Neutrophil (primary cell): Measurements from ENCODE around the gene KMT2D.
A peak's percentile ranks its signal among the peaks of the same experiment; 100 is the strongest.

Experiments
- H3K27ac ChIP-seq: fragments of 200-600 bp; sonication (generic); 2 replicates; pipeline ENCODE4 v1.5.1; 2016; ENCODE audit warnings: mild to moderate bottlenecking, moderate library complexity
- H3K27me3 ChIP-seq: fragments of 200-600 bp; sonication (generic); 2 replicates; pipeline ENCODE4 v1.6.0; 2016; ENCODE audit warnings: mild to moderate bottlenecking
- H3K36me3 ChIP-seq: fragments of 200-600 bp; sonication (generic); 2 replicates; pipeline ENCODE4 v1.5.1; 2017
- H3K4me1 ChIP-seq, 2 experiments: fragments of 200-600 bp in 1 of 2; sonication (generic) in 1 of 2; 1 replicate in 1 of 2; 2 replicates in 1 of 2; pipeline versions ENCODE4 v1.5.1 to v1.6.1; 2013 to 2016; ENCODE audit warnings: low read depth in 1 of 2, low read length in 1 of 2, mild to moderate bottlenecking in 1 of 2, moderate library complexity in 1 of 2; ENCODE audit not compliant: control insufficient read depth in 1 of 2, insufficient read depth in 1 of 2
- H3K4me3 ChIP-seq, 2 experiments: fragments of 200-600 bp in 1 of 2; sonication (generic) in 1 of 2; 1 replicate in 1 of 2; 2 replicates in 1 of 2; pipeline ENCODE4 v1.5.1; 2013 to 2016; ENCODE audit warnings: low read depth in 1 of 2, low read length in 1 of 2, mild to moderate bottlenecking in 1 of 2, moderate library complexity in 1 of 2
- H3K9me3 ChIP-seq: fragments of 200-600 bp; sonication (generic); 2 replicates; pipeline ENCODE4 v1.5.1; 2016
- TF ChIP-seq, protein P1 (sequence below): fragments of 200-600 bp; sonication (generic); IDR thresholded peaks from 2 replicates; pipeline ENCODE4 v1.5.1; 2016; ENCODE audit warnings: antibody characterized with exemption

The KMT2D gene

GRCh38 chr12:49091056-49091835, 30.7 kb upstream of the KMT2D start:
- TF ChIP-seq, protein P1, sequence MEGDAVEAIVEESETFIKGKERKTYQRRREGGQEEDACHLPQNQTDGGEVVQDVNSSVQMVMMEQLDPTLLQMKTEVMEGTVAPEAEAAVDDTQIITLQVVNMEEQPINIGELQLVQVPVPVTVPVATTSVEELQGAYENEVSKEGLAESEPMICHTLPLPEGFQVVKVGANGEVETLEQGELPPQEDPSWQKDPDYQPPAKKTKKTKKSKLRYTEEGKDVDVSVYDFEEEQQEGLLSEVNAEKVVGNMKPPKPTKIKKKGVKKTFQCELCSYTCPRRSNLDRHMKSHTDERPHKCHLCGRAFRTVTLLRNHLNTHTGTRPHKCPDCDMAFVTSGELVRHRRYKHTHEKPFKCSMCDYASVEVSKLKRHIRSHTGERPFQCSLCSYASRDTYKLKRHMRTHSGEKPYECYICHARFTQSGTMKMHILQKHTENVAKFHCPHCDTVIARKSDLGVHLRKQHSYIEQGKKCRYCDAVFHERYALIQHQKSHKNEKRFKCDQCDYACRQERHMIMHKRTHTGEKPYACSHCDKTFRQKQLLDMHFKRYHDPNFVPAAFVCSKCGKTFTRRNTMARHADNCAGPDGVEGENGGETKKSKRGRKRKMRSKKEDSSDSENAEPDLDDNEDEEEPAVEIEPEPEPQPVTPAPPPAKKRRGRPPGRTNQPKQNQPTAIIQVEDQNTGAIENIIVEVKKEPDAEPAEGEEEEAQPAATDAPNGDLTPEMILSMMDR: no peak
- H3K36me3 ChIP-seq: peaks cover 7% of the 10 kb centered on the region
- H3K27ac ChIP-seq: no peak overlapping the region
- no peaks in the 10 kb centered on the region for H3K9me3 ChIP-seq
- peaks cover 100% of the 10 kb centered on the region for H3K27me3 ChIP-seq
- no peak overlapping the region for H3K4me3 ChIP-seq
- H3K4me1 ChIP-seq: peaks cover 41 to 53% of the 10 kb centered on the region in 2 experiments

DNA sequence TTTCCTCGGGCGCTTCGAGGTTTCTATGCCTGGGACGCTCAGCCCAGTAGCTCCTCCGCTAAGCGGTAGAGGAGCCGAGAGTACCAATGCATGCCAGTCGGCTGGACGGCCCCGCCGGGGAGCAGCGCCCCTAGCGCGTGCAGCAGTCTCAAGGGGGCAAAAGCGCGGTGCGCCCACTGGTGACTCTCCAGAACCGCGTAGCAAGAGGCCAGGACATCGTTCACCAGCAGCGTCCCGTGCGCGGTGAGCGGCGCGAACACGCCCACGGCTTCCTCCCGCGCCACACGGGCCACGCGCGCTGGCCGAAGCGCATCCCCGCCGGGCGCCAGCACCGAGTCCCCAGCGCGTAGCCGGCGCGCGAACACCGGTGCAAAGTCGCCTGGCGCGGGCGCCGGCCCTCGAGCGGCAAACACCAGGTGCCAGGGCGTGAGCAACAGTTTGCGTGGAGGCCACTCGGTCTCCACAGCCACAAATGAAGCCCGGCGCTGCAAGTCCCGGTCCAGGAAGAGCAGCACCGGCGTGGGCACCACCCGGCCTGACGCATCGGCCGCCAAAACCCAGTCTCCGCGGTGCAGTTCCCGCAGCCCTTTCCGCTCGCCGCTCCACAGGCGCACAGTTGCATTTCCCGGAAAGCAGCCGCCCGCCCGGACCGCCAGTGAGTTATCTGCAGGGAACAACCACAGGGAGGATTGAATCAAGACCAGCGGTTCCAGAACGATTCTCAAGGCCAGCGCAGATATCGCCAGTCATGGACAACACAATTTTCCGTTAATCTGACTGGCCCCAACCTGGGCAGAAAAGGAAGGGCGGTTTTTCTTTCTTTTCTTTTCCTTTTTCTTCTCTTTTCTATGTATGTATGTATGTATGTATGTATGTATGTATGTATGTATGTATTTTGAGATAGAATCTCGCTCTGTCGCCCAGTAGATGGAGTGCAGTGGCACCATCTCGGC, 29.5 kb upstream of the KMT2D start:
- H3K4me1 ChIP-seq: peaks cover 41 to 53% of the 10 kb centered on the region in 2 experiments
- peak overlapping the region; percentile 28 to 40 for H3K4me3 ChIP-seq
- H3K9me3 ChIP-seq: no peaks in the 10 kb centered on the region
- peaks cover 96% of the 10 kb centered on the region for H3K27me3 ChIP-seq
- TF ChIP-seq, protein P1: no peak
- H3K27ac ChIP-seq: peak overlapping the region; percentile 18
- H3K36me3 ChIP-seq: no peaks in the 10 kb centered on the region

- peaks cover 85% of the 10 kb centered on the region for H3K27me3 ChIP-seq
- peaks cover 41 to 45% of the 10 kb centered on the region in 2 experiments for H3K4me1 ChIP-seq
Observed at GRCh38 chr12:49088932-49089330, 28.3 kb upstream of the KMT2D start.

GRCh38 chr12:49088150-49088931, 27.7 kb upstream of the KMT2D start:
- no peak overlapping the region for H3K27ac ChIP-seq
- peaks cover 79% of the 10 kb centered on the region for H3K27me3 ChIP-seq
- H3K9me3 ChIP-seq: no peaks in the 10 kb centered on the region
- TF ChIP-seq, protein P1: peak; percentile 82
- peak overlapping the region in 1 of 2 experiments; percentile 47 for H3K4me3 ChIP-seq
- H3K4me1 ChIP-seq: peaks cover 41 to 45% of the 10 kb centered on the region in 2 experiments
- no peaks in the 10 kb centered on the region for H3K36me3 ChIP-seq

More at GRCh38 chr12:49088932-49089330, 28.3 kb upstream of the KMT2D start:
- H3K27ac ChIP-seq: no peak overlapping the region
- H3K36me3 ChIP-seq: no peaks in the 10 kb centered on the region
- TF ChIP-seq, protein P1: no peak
- H3K4me3 ChIP-seq: no peak overlapping the region
- H3K9me3 ChIP-seq: no peaks in the 10 kb centered on the region

- TF ChIP-seq, protein P1: no peak
- Histone ChIP-seq H3K36me3 (no peaks in the 10 kb centered on the region), H3K27me3 (peaks cover 56% of the 10 kb centered on the region), H3K4me3 (no peak overlapping the region), H3K4me1 (peaks cover 27 to 29% of the 10 kb centered on the region in 2 experiments), H3K27ac (no peak overlapping the region), H3K9me3 (no peaks in the 10 kb centered on the region)
Observed at GRCh38 chr12:49086116-49086515, 25.5 kb upstream of the KMT2D start.
